H9 (cell line): ENCODE data around the gene SVEP1. TPM values are rescaled to one million over a fixed set of nuclear protein-coding genes. Genes with fewer than 3 reads are reported as not detected.

Source experiments
- DNase-seq: peaks from one replicate; pipeline ENCODE4 v3.0.0-alpha.2; 2017
- H2AFZ ChIP-seq: one replicate; pipeline ENCODE4 v1.6.1; 2013; ENCODE audit warnings: mild to moderate bottlenecking, low read length, control low read depth, moderate library complexity
- H2AK5ac ChIP-seq: 2 replicates; pipeline ENCODE4 v1.6.1; 2013; ENCODE audit warnings: low read length, control low read depth, mixed read lengths; ENCODE audit not compliant: insufficient read length
- H2BK120ac ChIP-seq: one replicate; pipeline ENCODE4 v1.6.1; 2013; ENCODE audit warnings: low read depth, mild to moderate bottlenecking, low read length, control low read depth, inconsistent platforms; ENCODE audit not compliant: poor library complexity, severe bottlenecking
- H2BK12ac ChIP-seq: 2 replicates; pipeline ENCODE4 v1.6.1; 2013; ENCODE audit warnings: low read length, control low read depth, mixed read lengths, low read depth; ENCODE audit not compliant: insufficient read length
- H2BK15ac ChIP-seq: 2 replicates; pipeline ENCODE4 v1.6.1; 2013; ENCODE audit warnings: low read depth, low read length, control low read depth
- H2BK20ac ChIP-seq: one replicate; pipeline ENCODE4 v1.6.1; 2013; ENCODE audit warnings: low read depth, mild to moderate bottlenecking, low read length, control low read depth, inconsistent platforms; ENCODE audit not compliant: poor library complexity, severe bottlenecking
- H2BK5ac ChIP-seq: 2 replicates; pipeline ENCODE4 v1.6.1; 2013; ENCODE audit warnings: low read length, control low read depth, mixed read lengths; ENCODE audit not compliant: insufficient read length
- H3K14ac ChIP-seq: 2 replicates; pipeline ENCODE4 v1.6.1; 2013; ENCODE audit warnings: low read length, control low read depth; ENCODE audit not compliant: insufficient read depth
- H3K18ac ChIP-seq: 2 replicates; pipeline ENCODE4 v1.6.1; 2013; ENCODE audit warnings: low read depth, mild to moderate bottlenecking, mixed read lengths, low read length, control low read depth; ENCODE audit not compliant: insufficient read length
- H3K23ac ChIP-seq: 2 replicates; pipeline ENCODE4 v1.6.1; 2013; ENCODE audit warnings: low read length, control low read depth, mixed read lengths, low read depth; ENCODE audit not compliant: insufficient read length
- H3K23me2 ChIP-seq: 2 replicates; pipeline ENCODE4 v1.6.1; 2013; ENCODE audit warnings: low read depth, mild to moderate bottlenecking, mixed read lengths, low read length, control low read depth; ENCODE audit not compliant: insufficient read length, poor library complexity, severe bottlenecking
- H3K27ac ChIP-seq: 2 replicates; pipeline ENCODE4 v1.5.1; 2013; ENCODE audit warnings: low read length, control low read depth, mixed read lengths, low read depth; ENCODE audit not compliant: insufficient read length
- H3K27me3 ChIP-seq: 2 replicates; pipeline ENCODE4 v1.6.1; 2013; ENCODE audit warnings: low read length, control low read depth, inconsistent platforms; ENCODE audit not compliant: insufficient read depth
- H3K4ac ChIP-seq: 2 replicates; pipeline ENCODE4 v1.6.1; 2013; ENCODE audit warnings: low read depth, mild to moderate bottlenecking, control low read depth, inconsistent platforms, low read length, moderate library complexity
- H3K4me1 ChIP-seq: 2 replicates; pipeline ENCODE4 v1.6.1; 2013; ENCODE audit warnings: low read length, control low read depth, inconsistent platforms; ENCODE audit not compliant: insufficient read depth
- H3K4me2 ChIP-seq: 2 replicates; pipeline ENCODE4 v1.6.1; 2013; ENCODE audit warnings: low read length, control low read depth, mixed read lengths; ENCODE audit not compliant: insufficient read length, insufficient read depth
- H3K56ac ChIP-seq: 2 replicates; pipeline ENCODE4 v1.6.1; 2013; ENCODE audit warnings: low read depth, mild to moderate bottlenecking, mixed read lengths, low read length, control low read depth; ENCODE audit not compliant: insufficient read length
- H3K79me1 ChIP-seq: 2 replicates; pipeline ENCODE4 v1.6.1; 2013; ENCODE audit warnings: low read depth, mild to moderate bottlenecking, moderate library complexity, low read length, control low read depth, inconsistent platforms; ENCODE audit not compliant: insufficient read depth, poor library complexity, severe bottlenecking
- H3K79me2 ChIP-seq: 2 replicates; pipeline ENCODE4 v1.6.1; 2013; ENCODE audit warnings: low read length, control low read depth, inconsistent platforms; ENCODE audit not compliant: insufficient read depth
- H3K9ac ChIP-seq: 2 replicates; pipeline ENCODE4 v1.6.1; 2013; ENCODE audit warnings: low read length, control low read depth, mixed read lengths; ENCODE audit not compliant: insufficient read length; ENCODE audit errors: extremely low read depth
- H3K9me3 ChIP-seq: one replicate; pipeline ENCODE4 v1.6.1; 2013; ENCODE audit warnings: low read depth, low read length, inconsistent platforms; ENCODE audit not compliant: control insufficient read depth
- H3T11ph ChIP-seq: one replicate; pipeline ENCODE4 v1.6.1; 2013; ENCODE audit warnings: mild to moderate bottlenecking, low read length, control low read depth, inconsistent platforms
- H4K20me1 ChIP-seq: one replicate; pipeline ENCODE4 v1.6.1; 2013; ENCODE audit not compliant: control insufficient read depth, insufficient read length, insufficient read depth
- H4K5ac ChIP-seq: 2 replicates; pipeline ENCODE4 v1.6.1; 2013; ENCODE audit warnings: low read depth, mild to moderate bottlenecking, mixed read lengths, low read length, control low read depth; ENCODE audit not compliant: insufficient read length
- H4K8ac ChIP-seq: replicated peaks from 2 replicates; pipeline ENCODE4 v1.6.1; 2013; ENCODE audit warnings: low read length, control low read depth, mixed read lengths, low read depth; ENCODE audit not compliant: insufficient read length
- H4K91ac ChIP-seq: 2 replicates; pipeline ENCODE4 v1.6.1; 2013; ENCODE audit warnings: low read depth, mild to moderate bottlenecking, moderate library complexity, mixed read lengths, low read length, control low read depth; ENCODE audit not compliant: insufficient read length
- H3K27ac Mint-ChIP-seq, 3 experiments: 2 replicates in 2 of 3; 3 replicates in 1 of 3; pipeline ENCODE4 v1.8.0; 2020 to 2021; ENCODE audit warnings: mixed read lengths in 3 of 3, mild to moderate bottlenecking in 1 of 3, moderate library complexity in 1 of 3
- H3K27me3 Mint-ChIP-seq: 2 replicates; pipeline ENCODE4 v1.8.0; 2021; ENCODE audit warnings: low read depth, mild to moderate bottlenecking, moderate library complexity, mixed read lengths
- H3K36me3 Mint-ChIP-seq, 3 experiments: 2 replicates in 2 of 3; 3 replicates in 1 of 3; pipeline ENCODE4 v1.8.0; 2020 to 2021; ENCODE audit warnings: low read depth in 3 of 3, mixed read lengths in 3 of 3; ENCODE audit not compliant: insufficient read depth in 1 of 3
- H3K4me1 Mint-ChIP-seq, 2 experiments: 2 replicates each; pipeline ENCODE4 v1.8.0; 2020; ENCODE audit warnings: mixed read lengths in 2 of 2
- H3K4me3 Mint-ChIP-seq, 2 experiments: 2 replicates in 1 of 2; 3 replicates in 1 of 2; pipeline ENCODE4 v1.8.0; 2020 to 2021; ENCODE audit warnings: mild to moderate bottlenecking in 2 of 2, mixed read lengths in 2 of 2, moderate library complexity in 1 of 2
- H3K9me3 Mint-ChIP-seq, 2 experiments: 2 replicates in 1 of 2; 3 replicates in 1 of 2; pipeline ENCODE4 v1.8.0; 2020; ENCODE audit warnings: mild to moderate bottlenecking in 2 of 2, mixed read lengths in 2 of 2, moderate library complexity in 1 of 2
- CTCF ChIP-seq: fragments of 200-600 bp; sonication (generic); conservative IDR thresholded peaks from 3 replicates; pipeline ENCODE4 v1.8.0; 2021; ENCODE audit warnings: antibody characterized with exemption, mild to moderate bottlenecking
- WGBS: extraction: QIAGEN DNeasy Blood & Tissue Kit; methylation state at CpG from one replicate; pipeline ENCODE4 v1.1.7; 2013; ENCODE audit warnings: missing lambda C conversion rate, low lambda C conversion rate, mixed read lengths; ENCODE audit not compliant: insufficient read length; ENCODE audit errors: extremely low coverage; 5-methylcytosine and 5-hydroxymethylcytosine counted together
- total RNA-seq: library from RNA; stranded (reverse); gene quantifications from 2 replicates; pipeline ENCODE4 v1.2.1, GENCODE V29; 2021

SVEP1 gene
- total RNA-seq, 1 experiment from 2014 or later, result 0.17 TPM

DNA sequence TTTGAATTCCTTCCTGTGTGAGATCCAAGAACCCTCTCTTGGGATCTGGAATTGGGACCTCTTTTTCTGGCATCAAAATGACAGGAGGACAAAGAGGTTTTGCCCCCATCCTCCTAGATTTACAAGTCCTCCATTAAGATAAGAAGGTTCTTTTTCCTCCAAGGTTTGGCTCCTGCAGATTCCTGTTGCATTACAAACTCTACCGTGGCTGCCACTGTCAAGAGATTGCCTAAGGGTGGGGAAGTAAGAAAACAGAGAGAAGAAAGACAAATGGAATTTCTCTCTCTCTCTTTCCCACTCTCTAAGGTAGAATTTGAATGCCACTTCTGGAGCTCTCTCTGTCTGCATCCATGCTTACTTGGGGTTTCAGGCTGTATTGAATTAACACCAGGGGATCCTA is 12.0 kb upstream of the SVEP1 start:
- Mint-ChIP-seq H3K27me3 (no peaks in the 10 kb centered on the region), H3K36me3 (peaks cover 4 to 6% (median 6%) of the 10 kb centered on the region in 3 experiments; a peak in 6 of 7 replicates), H3K4me1 (peaks cover 12 to 15% of the 10 kb centered on the region in 2 experiments), H3K27ac (no peak overlapping the region), H3K9me3 (peaks cover 12 to 20% of the 10 kb centered on the region in 2 experiments), H3K4me3 (no peak overlapping the region)
- Histone ChIP-seq H3K27ac (no peak overlapping the region), H3K4me2 (no peak overlapping the region), H3K4me1 (no peaks in the 10 kb centered on the region; the same call in 1 of the 2 replicates), H2BK120ac (no peak overlapping the region), H4K20me1 (no peaks in the 10 kb centered on the region), H4K8ac (no peak overlapping the region), H3K23ac (no peak overlapping the region), H3T11ph (no peak overlapping the region), H3K79me1 (no peaks in the 10 kb centered on the region), H3K9ac (no peak overlapping the region), H2AFZ (no peak overlapping the region), H4K5ac (no peak overlapping the region), H4K91ac (no peak overlapping the region), H2AK5ac (no peak overlapping the region), H3K79me2 (no peaks in the 10 kb centered on the region), H3K56ac (no peak overlapping the region), H3K9me3 (no peaks in the 10 kb centered on the region), H3K23me2 (no peaks in the 10 kb centered on the region), H2BK12ac (no peak overlapping the region), H2BK15ac (no peak overlapping the region), H3K18ac (no peak overlapping the region), H3K27me3 (no peaks in the 10 kb centered on the region), H2BK5ac (no peak overlapping the region), H3K14ac (no peak overlapping the region), H2BK20ac (no peak overlapping the region), H3K4ac (no peak overlapping the region)
- DNase-seq, result no peak
- TF ChIP-seq CTCF, result no peak
- WGBS, result no CpG with 5 or more reads among the region's 1 CpG
